ENCODE results near the gene CEP170B. TPM values are rescaled to one million over a fixed set of nuclear protein-coding genes. Genes with fewer than 3 reads are reported as not detected.
"Not testable (repeated sequence)": the region's sequence is repeated elsewhere in the genome, so short reads cannot be mapped to it uniquely, and the experiment has no call there.

Gene CEP170B
- polyA plus RNA-seq, 2 donors = 19.8 to 37.5 TPM

DNA sequence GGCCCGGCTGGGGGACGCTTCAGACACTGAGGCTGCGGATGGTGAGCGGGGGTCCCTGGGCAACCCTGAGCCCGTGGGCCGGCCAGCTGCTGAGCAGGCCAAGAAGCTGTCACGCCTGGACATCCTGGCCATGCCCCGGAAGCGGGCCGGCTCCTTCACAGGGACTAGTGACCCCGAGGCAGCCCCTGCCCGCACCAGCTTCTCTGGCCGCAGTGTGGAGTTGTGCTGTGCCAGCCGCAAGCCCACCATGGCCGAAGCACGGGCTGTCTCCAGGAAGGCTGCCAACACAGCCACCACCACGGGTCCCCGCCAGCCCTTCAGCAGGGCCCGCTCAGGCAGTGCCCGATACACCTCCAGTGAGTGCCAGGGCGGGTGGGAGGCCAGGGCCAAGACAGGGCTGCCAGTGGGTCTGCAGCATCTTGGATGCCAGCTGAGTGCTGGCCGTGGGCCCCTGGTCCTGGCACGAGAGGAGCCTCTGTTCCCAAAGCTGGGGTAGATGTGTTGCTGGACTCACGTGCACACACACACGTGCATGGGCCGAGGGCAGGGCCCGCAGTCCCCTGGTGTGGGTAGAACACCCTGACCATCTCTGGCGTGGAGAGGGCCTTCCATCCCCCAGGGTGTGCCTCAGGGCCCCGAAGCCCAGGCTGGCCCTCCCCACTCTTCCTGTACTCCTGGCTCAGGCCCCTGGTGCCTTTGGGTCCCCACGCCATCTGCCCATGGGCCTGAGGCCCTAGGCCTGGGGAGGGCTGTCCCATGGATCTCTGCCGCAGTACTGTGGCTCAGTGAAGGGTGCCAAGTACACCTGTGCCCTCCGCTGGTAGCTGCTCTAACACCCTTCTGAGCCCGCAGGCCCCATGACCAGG lies 22.8 kb downstream of the CEP170B start:
- H3K36me3 ChIP-seq (ENCODE audit: control insufficient read depth in 2 of 2, insufficient read depth in 2 of 2, low read length in 1 of 2) = peaks cover 3 to 50% of the 10 kb centered on the region in 2 donors

DNA sequence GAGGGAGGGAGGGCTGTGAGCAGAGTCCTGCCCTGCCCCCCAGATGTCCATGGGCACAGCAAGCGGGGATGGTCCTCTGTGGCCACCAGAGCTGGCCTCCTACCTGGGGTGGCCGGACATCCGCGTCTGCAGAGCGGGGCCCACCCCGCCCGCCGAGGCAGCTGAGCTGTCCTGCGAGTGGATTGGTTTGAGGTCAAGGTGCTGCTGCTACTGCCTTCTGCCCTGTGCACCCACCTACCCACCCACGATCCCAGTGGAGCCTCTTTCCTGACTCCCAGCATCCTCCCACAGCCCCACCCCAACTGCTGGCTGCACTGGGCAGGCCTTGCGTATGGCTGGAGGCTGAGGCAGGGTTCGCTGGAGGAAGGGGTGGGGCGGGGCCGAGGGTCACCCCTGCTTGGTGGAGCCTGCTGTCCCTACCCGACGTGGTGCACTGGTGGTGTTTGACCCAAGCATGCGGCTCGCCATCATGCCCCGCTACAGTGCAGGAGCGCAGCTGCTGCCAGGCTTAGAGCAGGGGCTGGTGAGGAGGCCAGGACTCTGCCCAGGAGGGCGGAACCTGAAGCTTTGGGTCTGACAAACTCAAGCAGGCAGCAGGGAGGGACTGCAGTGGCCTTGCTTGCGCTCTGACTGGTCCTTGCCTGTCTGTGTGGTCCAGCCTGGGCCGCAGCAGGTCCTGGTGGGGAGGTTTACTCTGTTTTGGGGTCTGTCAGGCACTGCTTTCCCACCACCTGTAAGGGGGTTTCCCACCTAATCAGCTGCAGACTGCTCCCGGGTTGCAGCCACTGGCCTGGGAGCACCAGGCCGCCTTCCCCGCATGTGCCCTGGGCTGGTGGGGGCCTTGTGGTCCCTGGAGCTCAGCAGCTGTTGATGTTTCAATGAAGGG lies 23.7 kb downstream of the CEP170B start:
- no peaks in the 10 kb centered on the region for H3K4me1 ChIP-seq (ENCODE audit: control insufficient read depth in 2 of 2, insufficient read depth in 2 of 2, low read length in 1 of 2)
- 91 to 93% methylated on average over 26 of the region's 26 CpGs for WGBS, 2 donors
- H3K36me3 ChIP-seq (ENCODE audit: control insufficient read depth in 2 of 2, insufficient read depth in 2 of 2, low read length in 1 of 2) = peaks cover 0 to 48% of the 10 kb centered on the region in 2 donors
- no peaks in the 10 kb centered on the region for H3K27me3 ChIP-seq (ENCODE audit: control insufficient read depth in 1 of 2, insufficient read depth in 2 of 2, low read length in 2 of 2)
- H3K9me3 ChIP-seq (ENCODE audit: control insufficient read depth in 2 of 2, insufficient read depth in 1 of 2, low read depth in 1 of 2, low read length in 1 of 2) = no peaks in the 10 kb centered on the region
- no peak overlapping the region for H3K27ac ChIP-seq (ENCODE audit: low read depth in 2 of 2, low read length in 1 of 2)
- no peak overlapping the region for H3K4me3 ChIP-seq (ENCODE audit: low read depth in 1 of 2, low read length in 2 of 2)

More for the DNA sequence above, 22.8 kb downstream of the CEP170B start:
- Histone ChIP-seq H3K4me1 (ENCODE audit: control insufficient read depth in 2 of 2, insufficient read depth in 2 of 2, low read length in 1 of 2) (peaks cover 0 to 5% of the 10 kb centered on the region in 2 donors), H3K27me3 (ENCODE audit: control insufficient read depth in 1 of 2, insufficient read depth in 2 of 2, low read length in 2 of 2) (no peaks in the 10 kb centered on the region), H3K9me3 (ENCODE audit: control insufficient read depth in 2 of 2, insufficient read depth in 1 of 2, low read depth in 1 of 2, low read length in 1 of 2) (no peaks in the 10 kb centered on the region), H3K27ac (ENCODE audit: low read depth in 2 of 2, low read length in 1 of 2) (no peak overlapping the region), H3K4me3 (ENCODE audit: low read depth in 1 of 2, low read length in 2 of 2) (no peak overlapping the region)
- WGBS, 2 donors = 92% methylated on average over 31 to 33 of the region's 33 CpGs

DNA sequence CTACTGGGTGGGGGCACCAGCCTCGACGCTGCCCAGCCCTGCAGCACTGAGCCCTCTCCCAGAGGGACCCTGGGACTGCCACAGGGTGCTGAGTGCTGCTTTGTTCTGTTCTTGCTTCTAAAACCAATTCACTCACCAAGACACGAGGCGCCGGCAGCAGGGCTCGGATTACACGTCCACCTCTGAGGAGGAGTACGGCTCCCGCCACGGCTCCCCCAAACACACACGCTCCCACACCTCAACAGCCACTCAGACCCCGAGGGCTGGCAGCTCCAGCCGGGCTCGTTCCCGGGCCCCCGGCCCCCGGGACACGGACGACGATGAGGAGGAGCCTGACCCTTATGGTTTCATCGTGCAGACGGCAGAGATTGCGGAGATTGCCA lies 24.3 kb downstream of the CEP170B start:
- H3K4me3 ChIP-seq (ENCODE audit: low read depth in 1 of 2, low read length in 2 of 2) = no peak overlapping the region
- 94 to 95% methylated on average over 23 of the region's 23 CpGs for WGBS, 2 donors
- H3K27me3 ChIP-seq (ENCODE audit: control insufficient read depth in 1 of 2, insufficient read depth in 2 of 2, low read length in 2 of 2) = no peaks in the 10 kb centered on the region
- no peaks in the 10 kb centered on the region for H3K9me3 ChIP-seq (ENCODE audit: control insufficient read depth in 2 of 2, insufficient read depth in 1 of 2, low read depth in 1 of 2, low read length in 1 of 2)
- H3K36me3 ChIP-seq (ENCODE audit: control insufficient read depth in 2 of 2, insufficient read depth in 2 of 2, low read length in 1 of 2) = peaks cover 0 to 50% of the 10 kb centered on the region in 2 donors
- H3K4me1 ChIP-seq (ENCODE audit: control insufficient read depth in 2 of 2, insufficient read depth in 2 of 2, low read length in 1 of 2) = no peaks in the 10 kb centered on the region
- H3K27ac ChIP-seq (ENCODE audit: low read depth in 2 of 2, low read length in 1 of 2) = no peak overlapping the region

DNA sequence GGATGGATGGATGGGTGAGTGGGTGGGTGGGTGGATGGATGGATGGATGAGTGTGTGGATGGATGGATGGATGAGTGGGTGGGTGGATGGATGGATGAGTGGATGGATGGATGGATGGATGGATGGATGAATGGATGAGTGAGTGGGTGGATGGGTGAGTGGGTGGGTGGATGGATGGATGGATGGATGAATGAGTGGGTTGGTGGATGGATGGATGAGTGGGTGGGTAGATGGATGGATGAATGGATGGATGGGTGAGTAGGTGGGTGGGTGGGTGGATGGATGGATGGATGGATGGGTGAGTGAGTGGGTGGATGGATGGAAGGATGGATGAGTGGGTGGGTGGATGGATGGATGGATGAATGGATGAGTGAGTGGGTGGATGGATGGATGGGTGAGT lies 25.2 kb downstream of the CEP170B start:
- not testable (repeated sequence) for H3K27ac ChIP-seq (ENCODE audit: low read depth in 2 of 2, low read length in 1 of 2); H3K27me3 ChIP-seq (ENCODE audit: control insufficient read depth in 1 of 2, insufficient read depth in 2 of 2, low read length in 2 of 2); H3K9me3 ChIP-seq (ENCODE audit: control insufficient read depth in 2 of 2, insufficient read depth in 1 of 2, low read depth in 1 of 2, low read length in 1 of 2); H3K4me3 ChIP-seq (ENCODE audit: low read depth in 1 of 2, low read length in 2 of 2); H3K4me1 ChIP-seq (ENCODE audit: control insufficient read depth in 2 of 2, insufficient read depth in 2 of 2, low read length in 1 of 2)
- peaks cover 0 to 54% of the 10 kb centered on the region in 2 donors for H3K36me3 ChIP-seq (ENCODE audit: control insufficient read depth in 2 of 2, insufficient read depth in 2 of 2, low read length in 1 of 2)

DNA sequence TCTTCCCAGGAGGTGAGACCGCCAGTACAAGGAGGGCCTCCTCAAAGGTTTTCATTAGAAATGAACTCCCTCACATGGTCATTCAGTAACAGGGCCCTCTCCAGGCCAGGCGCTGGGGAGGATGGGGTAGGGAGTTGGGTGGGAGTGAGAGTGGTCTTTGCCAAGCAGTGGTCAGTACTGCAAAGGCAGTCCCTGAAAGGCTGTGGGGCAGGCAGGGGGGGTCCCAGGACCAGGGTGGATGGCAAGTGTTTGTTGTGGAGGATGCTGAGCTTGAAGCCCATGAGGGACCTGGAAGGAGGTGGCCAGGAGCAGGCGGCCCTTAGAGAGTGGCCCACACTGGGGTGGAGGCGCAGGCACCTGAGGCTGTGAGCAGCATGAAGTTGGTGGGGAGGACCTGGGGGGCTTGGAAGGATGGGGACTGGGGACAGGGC lies 26.1 kb downstream of the CEP170B start:
- Histone ChIP-seq H3K36me3 (ENCODE audit: control insufficient read depth in 2 of 2, insufficient read depth in 2 of 2, low read length in 1 of 2) (peaks cover 0 to 48% of the 10 kb centered on the region in 2 donors), H3K9me3 (ENCODE audit: control insufficient read depth in 2 of 2, insufficient read depth in 1 of 2, low read depth in 1 of 2, low read length in 1 of 2) (no peaks in the 10 kb centered on the region), H3K4me1 (ENCODE audit: control insufficient read depth in 2 of 2, insufficient read depth in 2 of 2, low read length in 1 of 2) (peaks cover 0 to 2% of the 10 kb centered on the region in 2 donors), H3K4me3 (ENCODE audit: low read depth in 1 of 2, low read length in 2 of 2) (no peak overlapping the region), H3K27ac (ENCODE audit: low read depth in 2 of 2, low read length in 1 of 2) (no peak overlapping the region), H3K27me3 (ENCODE audit: control insufficient read depth in 1 of 2, insufficient read depth in 2 of 2, low read length in 2 of 2) (no peaks in the 10 kb centered on the region)
- 94 to 96% methylated on average over 4 of the region's 4 CpGs for WGBS, 2 donors

DNA sequence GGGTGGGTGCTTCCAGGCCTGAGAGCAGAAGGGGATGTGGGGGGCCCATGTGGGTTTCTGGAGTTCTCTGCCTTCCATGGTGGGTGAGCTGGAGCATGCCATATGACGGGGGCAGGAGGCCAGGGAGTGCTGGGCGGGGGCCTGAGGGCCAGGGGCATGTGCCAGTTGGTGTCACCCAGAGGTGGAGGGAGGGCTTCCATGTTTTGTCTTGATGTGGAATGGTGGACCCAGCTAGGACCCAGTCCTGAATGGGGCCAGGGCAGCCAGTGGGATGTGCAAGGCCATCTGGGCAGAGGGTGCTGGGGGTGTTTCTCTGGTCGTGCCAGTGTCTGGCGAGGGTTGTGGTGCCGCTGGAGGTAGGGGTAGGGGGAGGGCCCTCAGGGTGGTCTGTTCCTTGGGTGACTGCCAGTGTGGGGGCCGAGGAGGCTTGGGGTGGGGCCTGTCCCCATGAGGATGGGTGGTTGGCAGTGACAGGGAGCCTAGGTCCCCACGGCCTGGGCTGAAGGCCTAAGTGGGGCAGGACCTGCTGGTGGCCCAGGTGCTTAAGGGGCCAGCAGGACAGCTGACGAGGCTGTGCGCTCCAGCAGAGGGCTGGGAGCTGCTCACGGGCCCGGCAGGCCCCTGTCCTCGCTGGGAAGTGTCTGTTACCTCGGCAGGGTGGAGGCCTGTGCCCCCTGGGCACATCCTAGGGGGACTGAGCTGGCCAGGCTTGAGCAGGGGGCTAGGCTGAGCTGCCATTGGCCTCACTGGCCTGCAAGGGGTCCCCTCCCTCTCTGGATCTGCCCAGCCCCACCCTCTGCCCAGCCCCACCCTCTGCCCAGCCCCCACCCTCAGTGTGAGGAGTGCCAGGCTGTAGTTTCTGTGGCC lies 26.8 kb downstream of the CEP170B start:
- peaks cover 0 to 2% of the 10 kb centered on the region in 2 donors for H3K4me1 ChIP-seq (ENCODE audit: control insufficient read depth in 2 of 2, insufficient read depth in 2 of 2, low read length in 1 of 2)
- H3K4me3 ChIP-seq (ENCODE audit: low read depth in 1 of 2, low read length in 2 of 2) = no peak overlapping the region
- WGBS, 2 donors = 72 to 75% methylated on average over 11 to 13 of the region's 13 CpGs
- no peak overlapping the region for H3K27ac ChIP-seq (ENCODE audit: low read depth in 2 of 2, low read length in 1 of 2)
- no peaks in the 10 kb centered on the region for H3K27me3 ChIP-seq (ENCODE audit: control insufficient read depth in 1 of 2, insufficient read depth in 2 of 2, low read length in 2 of 2)
- H3K36me3 ChIP-seq (ENCODE audit: control insufficient read depth in 2 of 2, insufficient read depth in 2 of 2, low read length in 1 of 2) = peaks cover 0 to 42% of the 10 kb centered on the region in 2 donors
- H3K9me3 ChIP-seq (ENCODE audit: control insufficient read depth in 2 of 2, insufficient read depth in 1 of 2, low read depth in 1 of 2, low read length in 1 of 2) = no peaks in the 10 kb centered on the region

DNA sequence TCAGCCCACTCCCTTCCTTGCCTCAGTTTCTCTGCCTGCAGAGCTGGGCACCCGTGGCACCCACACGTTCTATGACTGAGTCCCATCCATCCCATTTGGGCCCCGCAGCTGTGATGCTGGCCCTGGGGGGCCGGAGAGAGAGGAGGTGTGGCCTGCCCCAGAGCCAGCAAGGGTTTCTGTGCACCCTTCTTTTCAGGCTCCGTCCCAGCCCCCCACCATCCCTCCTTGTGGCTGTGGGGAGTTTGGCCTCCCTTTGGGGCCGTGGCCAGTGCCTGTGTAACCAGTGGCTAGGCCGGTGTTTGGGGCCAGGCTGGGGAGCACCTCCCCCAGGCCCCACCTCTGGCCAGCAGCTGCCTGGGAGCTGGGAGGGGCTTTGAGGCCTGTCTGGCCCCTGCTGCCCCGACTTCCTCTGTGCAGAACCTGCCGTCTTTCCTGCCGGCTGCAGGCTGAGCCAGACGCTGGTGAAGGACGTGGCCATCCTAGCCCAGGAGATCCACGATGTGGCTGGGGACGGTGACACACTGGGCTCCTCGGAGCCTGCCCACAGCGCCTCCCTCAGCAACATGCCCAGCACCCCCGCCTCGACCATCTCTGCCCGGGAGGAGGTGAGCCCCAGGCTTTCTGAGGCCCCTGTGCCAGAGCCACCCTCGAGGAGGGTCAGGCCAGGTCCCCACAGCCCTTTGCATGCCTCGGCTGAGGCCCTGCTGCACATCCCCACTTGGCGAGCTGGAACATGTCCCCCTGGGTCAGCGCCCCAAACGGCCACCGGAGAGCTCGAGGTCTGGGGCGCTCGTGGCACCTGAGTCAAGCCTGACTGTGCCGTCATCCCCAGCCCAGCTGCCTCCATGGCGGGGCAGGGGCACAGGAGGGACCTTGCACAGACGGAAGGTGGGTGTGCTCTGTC lies 27.7 kb downstream of the CEP170B start:
- Histone ChIP-seq H3K4me1 (ENCODE audit: control insufficient read depth in 2 of 2, insufficient read depth in 2 of 2, low read length in 1 of 2) (peaks cover 0 to 2% of the 10 kb centered on the region in 2 donors), H3K9me3 (ENCODE audit: control insufficient read depth in 2 of 2, insufficient read depth in 1 of 2, low read depth in 1 of 2, low read length in 1 of 2) (no peaks in the 10 kb centered on the region)
- WGBS, 2 donors = 70 to 71% methylated on average over 31 of the region's 31 CpGs

DNA sequence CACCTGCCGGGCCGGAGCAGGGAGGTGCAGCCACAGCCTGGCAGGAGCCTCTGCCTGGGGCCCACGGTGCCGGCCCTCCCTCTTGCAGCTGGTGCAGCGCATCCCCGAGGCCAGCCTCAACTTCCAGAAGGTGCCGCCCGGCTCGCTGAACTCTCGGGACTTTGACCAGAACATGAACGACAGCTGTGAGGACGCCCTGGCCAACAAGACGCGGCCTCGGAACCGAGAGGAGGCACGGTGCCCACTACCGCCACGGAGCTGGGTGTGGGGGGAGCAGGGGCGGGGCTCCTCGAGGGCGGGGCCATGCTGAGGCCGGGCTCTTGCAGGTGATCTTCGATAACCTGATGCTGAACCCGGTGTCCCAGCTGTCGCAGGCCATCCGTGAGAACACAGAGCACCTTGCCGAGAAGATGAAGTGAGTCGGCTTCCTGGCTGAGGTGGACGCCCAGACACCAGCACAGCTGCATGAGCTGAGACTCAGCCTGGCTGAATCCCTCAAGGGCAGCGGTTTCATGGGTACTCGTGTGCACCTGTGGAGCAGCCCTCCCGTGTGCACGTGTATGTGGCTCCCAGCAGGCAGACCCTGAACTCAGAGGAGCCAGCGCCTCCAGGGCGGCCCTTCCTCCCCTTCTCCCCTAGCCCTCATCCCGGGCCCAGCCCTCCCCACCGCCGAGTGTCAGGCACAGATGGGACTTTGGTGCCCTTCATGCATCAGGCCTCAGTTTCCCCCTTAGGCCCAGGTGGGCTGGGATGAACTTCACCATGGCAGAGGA lies 28.6 kb downstream of the CEP170B start:
- H3K9me3 ChIP-seq (ENCODE audit: control insufficient read depth in 2 of 2, insufficient read depth in 1 of 2, low read depth in 1 of 2, low read length in 1 of 2) = no peaks in the 10 kb centered on the region
- H3K4me3 ChIP-seq (ENCODE audit: low read depth in 1 of 2, low read length in 2 of 2) = no peak overlapping the region
- peaks cover 0 to 27% of the 10 kb centered on the region in 2 donors for H3K36me3 ChIP-seq (ENCODE audit: control insufficient read depth in 2 of 2, insufficient read depth in 2 of 2, low read length in 1 of 2)
- no peaks in the 10 kb centered on the region for H3K27me3 ChIP-seq (ENCODE audit: control insufficient read depth in 1 of 2, insufficient read depth in 2 of 2, low read length in 2 of 2)
- no peak overlapping the region for H3K27ac ChIP-seq (ENCODE audit: low read depth in 2 of 2, low read length in 1 of 2)
- 64 to 65% methylated on average over 39 of the region's 39 CpGs for WGBS, 2 donors
- peaks cover 0 to 2% of the 10 kb centered on the region in 2 donors for H3K4me1 ChIP-seq (ENCODE audit: control insufficient read depth in 2 of 2, insufficient read depth in 2 of 2, low read length in 1 of 2)

More for the DNA sequence above, 27.7 kb downstream of the CEP170B start:
- H3K27me3 ChIP-seq (ENCODE audit: control insufficient read depth in 1 of 2, insufficient read depth in 2 of 2, low read length in 2 of 2) = no peaks in the 10 kb centered on the region
- H3K36me3 ChIP-seq (ENCODE audit: control insufficient read depth in 2 of 2, insufficient read depth in 2 of 2, low read length in 1 of 2) = peaks cover 0 to 33% of the 10 kb centered on the region in 2 donors
- H3K4me3 ChIP-seq (ENCODE audit: low read depth in 1 of 2, low read length in 2 of 2) = no peak overlapping the region
- no peak overlapping the region for H3K27ac ChIP-seq (ENCODE audit: low read depth in 2 of 2, low read length in 1 of 2)
